BLaER1 treated with 17β-estradiol and CSF1 and Interleukin-3, amounts not matched to agents 10 nM and 100 nM (cell line): ENCODE data around the gene BIVM.

Experiments used
- H3K27ac ChIP-seq, 11 experiments: shearing (Covaris generic); formaldehyde crosslinking; 2 replicates each; pipeline ENCODE4 v1.8.1; 2022
- H3K27me3 ChIP-seq, 11 experiments: shearing (Covaris generic); formaldehyde crosslinking; 2 replicates each; pipeline ENCODE4 v1.8.1; 2022
- H3K36me3 ChIP-seq, 11 experiments: shearing (Covaris generic); formaldehyde crosslinking; 2 replicates each; pipeline ENCODE4 v1.8.1; 2022
- H3K4me1 ChIP-seq, 10 experiments: shearing (Covaris generic); formaldehyde crosslinking; 2 replicates each; pipeline ENCODE4 v1.8.1; 2022
- H3K4me2 ChIP-seq, 11 experiments: shearing (Covaris generic); formaldehyde crosslinking; 2 replicates each; pipeline ENCODE4 v1.8.1; 2022
- H3K4me3 ChIP-seq, 10 experiments: shearing (Covaris generic); formaldehyde crosslinking; 2 replicates each; pipeline ENCODE4 v1.8.1; 2022
- H3K9ac ChIP-seq, 11 experiments: shearing (Covaris generic); formaldehyde crosslinking; 2 replicates each; pipeline ENCODE4 v1.8.1; 2022
- H3K9me3 ChIP-seq, 11 experiments: shearing (Covaris generic); formaldehyde crosslinking; replicated peaks in 1 of 11; 2 replicates each; pipeline ENCODE4 v1.8.1; 2022
- H4K20me1 ChIP-seq, 11 experiments: shearing (Covaris generic); formaldehyde crosslinking; 2 replicates each; pipeline ENCODE4 v1.8.1; 2022
- Cebpa-rat ChIP-seq, 11 experiments: shearing (Covaris generic); IDR thresholded peaks; 2 replicates each; pipeline ENCODE4 v1.8.1; 2022

Gene BIVM

DNA sequence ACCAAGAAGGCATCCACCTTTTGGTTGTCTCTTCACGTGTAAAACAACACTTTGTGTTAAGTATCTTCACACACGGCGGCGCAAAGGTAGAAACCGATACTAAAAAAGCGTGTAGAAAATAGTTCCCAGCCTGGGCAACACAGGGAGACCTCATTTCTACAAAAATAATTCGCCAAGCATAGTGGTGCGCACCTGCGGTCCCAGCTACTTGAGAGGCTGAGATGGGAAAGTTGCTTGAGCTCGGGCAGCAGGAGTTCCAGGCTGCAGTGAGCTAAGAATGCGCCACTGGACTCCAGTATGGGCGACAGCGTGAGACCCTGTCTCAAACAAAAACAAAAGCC lies 46.3 kb downstream of the BIVM start:
- H3K4me3 ChIP-seq: peak overlapping the region; percentile 81 to 99 (median 95)
- peak overlapping the region; percentile 91 to 99 (median 96) for H3K9ac ChIP-seq
- H3K9me3 ChIP-seq: no peaks in the 10 kb centered on the region
- peaks cover 17 to 36% (median 31%) of the 10 kb centered on the region in 10 experiments for H3K4me1 ChIP-seq
- H3K27me3 ChIP-seq: no peaks in the 10 kb centered on the region
- peaks cover 4 to 27% (median 11%) of the 10 kb centered on the region in 11 experiments; a peak in 16 of 22 replicates for H4K20me1 ChIP-seq
- peak overlapping the region; percentile 87 to 99 (median 96) for H3K27ac ChIP-seq
- H3K4me2 ChIP-seq: peak overlapping the region; percentile 75 to 94 (median 84)
- TF ChIP-seq Cebpa-rat (IDR thresholded peaks at IDR 0.05): no peak
- H3K36me3 ChIP-seq: peaks cover 0 to 12% (median 6%) of the 10 kb centered on the region in 11 experiments; a peak in 6 of 22 replicates

DNA sequence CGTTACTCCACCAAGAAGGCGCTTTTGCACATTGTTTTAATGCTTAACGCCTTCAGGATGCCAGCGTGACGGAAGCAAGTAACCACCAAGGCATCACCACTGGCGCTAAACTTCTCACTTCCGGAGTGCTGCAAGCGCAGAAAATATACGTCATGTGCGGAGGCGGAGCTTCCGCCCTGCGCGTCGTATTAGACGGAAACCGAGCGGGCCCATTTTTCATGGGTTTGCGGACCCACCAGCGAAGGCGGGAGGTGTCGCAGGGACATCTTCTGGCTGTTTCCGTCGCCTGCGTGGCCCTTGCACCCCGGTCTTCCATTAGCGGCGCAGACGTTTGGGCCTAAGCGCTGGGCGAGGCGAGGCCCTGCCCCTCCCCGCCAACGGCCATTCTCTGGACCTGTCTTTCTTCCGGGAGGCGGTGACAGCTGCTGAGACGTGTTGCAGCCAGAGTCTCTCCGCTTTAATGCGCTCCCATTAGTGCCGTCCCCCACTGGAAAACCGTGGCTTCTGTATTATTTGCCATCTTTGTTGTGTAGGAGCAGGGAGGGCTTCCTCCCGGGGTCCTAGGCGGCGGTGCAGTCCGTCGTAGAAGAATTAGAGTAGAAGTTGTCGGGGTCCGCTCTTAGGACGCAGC lies 46.8 kb downstream of the BIVM start, which contains the start of gene ERCC5:
Gene ERCC5, plus strand, starts transcription at position 403 of the 631 bp plus-strand sequence. CDS start 235 bp downstream, outside the sequence.
- H3K9ac ChIP-seq: peak within 1 kb of the TSS; percentile 91 to 99 (median 96)
- peaks cover 0 to 12% (median 7%) of the 10 kb centered on the region in 11 experiments; a peak in 6 of 22 replicates for H3K36me3 ChIP-seq
- no peaks in the 10 kb centered on the region for H3K9me3 ChIP-seq
- peaks cover 7 to 32% (median 16%) of the 10 kb centered on the region in 11 experiments; a peak in 16 of 22 replicates for H4K20me1 ChIP-seq
- H3K4me1 ChIP-seq: peaks cover 20 to 41% (median 36%) of the 10 kb centered on the region in 10 experiments
- no peaks in the 10 kb centered on the region for H3K27me3 ChIP-seq
- H3K4me2 ChIP-seq: peak within 1 kb of the TSS; percentile 87 to 95 (median 89)
- TF ChIP-seq Cebpa-rat (IDR thresholded peaks at IDR 0.05): no peak
- peak within 1 kb of the TSS; percentile 87 to 99 (median 96) for H3K27ac ChIP-seq
- H3K4me3 ChIP-seq: peak within 1 kb of the TSS; percentile 81 to 99 (median 95)

DNA sequence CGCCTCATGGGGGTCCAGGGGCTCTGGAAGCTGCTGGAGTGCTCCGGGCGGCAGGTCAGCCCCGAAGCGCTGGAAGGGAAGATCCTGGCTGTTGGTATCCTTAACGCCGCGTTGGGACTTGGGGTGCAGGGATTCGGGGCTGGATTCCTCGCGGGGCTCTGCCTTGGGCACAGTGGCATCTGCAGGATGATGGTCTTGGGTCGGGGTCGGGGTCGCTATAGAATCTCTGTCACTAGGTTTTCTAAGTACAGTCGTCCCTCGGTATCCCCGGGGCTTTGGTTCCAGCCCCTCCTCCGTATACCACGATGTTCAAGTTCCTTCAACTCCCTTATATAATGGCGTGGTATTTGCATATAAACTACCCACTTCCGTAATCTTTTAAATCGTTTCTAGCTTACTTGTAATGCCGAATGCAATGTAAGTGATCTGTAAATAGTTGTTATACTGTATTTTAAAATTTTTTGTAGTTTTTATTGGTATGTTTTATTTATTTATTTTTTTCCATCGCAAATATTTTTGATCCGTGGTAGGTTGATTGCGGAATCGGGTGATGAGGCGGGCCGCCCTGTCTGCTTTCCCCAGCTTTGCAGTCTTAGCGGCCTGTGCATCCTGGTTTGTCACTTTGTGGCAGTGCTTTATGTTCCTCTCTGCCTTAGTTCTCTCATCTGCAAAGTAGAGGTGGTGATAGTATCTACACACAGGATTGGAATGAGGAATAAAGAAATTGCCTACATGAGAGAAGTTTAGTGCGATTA lies 47.5 kb downstream of the BIVM start:
- Histone ChIP-seq H3K4me1 (peaks cover 20 to 41% (median 36%) of the 10 kb centered on the region in 10 experiments), H3K27ac (peak overlapping the region; percentile 87 to 99 (median 96)), H3K27me3 (no peaks in the 10 kb centered on the region), H3K9me3 (no peaks in the 10 kb centered on the region), H3K9ac (peak overlapping the region; percentile 91 to 99 (median 96)), H3K36me3 (peaks cover 0 to 12% (median 7%) of the 10 kb centered on the region in 11 experiments; a peak in 6 of 22 replicates), H4K20me1 (peaks cover 8 to 39% (median 16%) of the 10 kb centered on the region in 11 experiments; a peak in 16 of 22 replicates), H3K4me3 (peak overlapping the region; percentile 81 to 99 (median 95)), H3K4me2 (peak overlapping the region; percentile 81 to 95 (median 89))
- 0 out of 22 replicates have a peak, but pooled peaks of 3 of the 11 experiments have one; percentile 7 to 25 (median 24) for TF ChIP-seq Cebpa-rat (IDR thresholded peaks at IDR 0.05)

DNA sequence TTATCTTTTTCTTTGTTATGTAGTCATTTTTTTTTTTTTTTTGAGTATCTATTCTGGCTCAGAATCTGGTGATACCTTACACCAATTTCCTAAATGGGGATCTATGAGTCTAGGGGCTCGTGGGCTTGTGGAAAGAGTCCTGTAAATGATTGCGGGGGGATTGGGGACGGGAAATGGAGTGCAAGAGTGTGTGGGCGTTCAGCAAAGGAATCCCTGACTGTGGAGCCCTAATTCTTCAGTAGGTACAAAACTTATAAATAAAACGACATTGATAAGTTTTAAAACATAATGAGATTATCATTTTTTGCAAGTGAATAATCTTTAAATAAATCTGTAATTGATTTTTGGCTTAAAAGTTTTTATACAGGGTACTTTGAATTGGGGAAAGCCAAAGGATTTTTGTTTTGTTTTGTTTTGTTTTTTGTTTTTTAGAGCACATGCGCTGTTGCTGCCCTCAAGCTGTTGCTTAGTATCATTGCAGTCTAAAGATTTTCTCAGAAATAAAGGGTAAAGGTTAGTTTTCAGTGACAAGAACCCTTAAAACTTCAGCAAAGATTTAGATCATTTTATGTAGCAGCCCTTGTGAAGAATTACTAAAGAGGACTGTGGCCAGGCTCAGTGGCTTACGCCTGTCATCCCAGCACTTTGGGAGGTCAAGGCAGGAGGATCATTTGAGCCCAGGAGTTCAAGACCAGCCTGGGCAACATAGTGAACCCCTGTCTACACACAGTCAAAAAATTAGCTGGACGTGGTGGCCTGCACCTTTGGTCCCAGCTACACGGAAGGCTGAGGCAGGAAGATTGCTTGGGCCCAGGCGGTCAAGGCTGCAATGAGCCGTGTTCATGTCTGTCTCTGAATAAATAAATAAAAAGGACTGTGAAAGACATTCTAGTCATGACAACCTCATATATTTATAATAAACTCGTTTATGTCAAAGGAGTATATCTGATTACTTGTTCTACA lies 48.6 kb downstream of the BIVM start:
- Histone ChIP-seq H3K4me1 (peaks cover 20 to 42% (median 36%) of the 10 kb centered on the region in 10 experiments), H3K9ac (peak overlapping the region; percentile 91 to 99 (median 96)), H3K36me3 (peaks cover 3 to 19% (median 12%) of the 10 kb centered on the region in 11 experiments; a peak in 18 of 22 replicates), H3K27ac (peak overlapping the region; percentile 87 to 99 (median 96)), H3K27me3 (no peaks in the 10 kb centered on the region), H3K4me2 (peak overlapping the region; percentile 81 to 95 (median 89)), H3K9me3 (no peaks in the 10 kb centered on the region), H4K20me1 (peaks cover 8 to 48% (median 16%) of the 10 kb centered on the region in 11 experiments; a peak in 16 of 22 replicates), H3K4me3 (peak overlapping the region; percentile 81 to 99 (median 95))
- no peak for TF ChIP-seq Cebpa-rat (IDR thresholded peaks at IDR 0.05)

DNA sequence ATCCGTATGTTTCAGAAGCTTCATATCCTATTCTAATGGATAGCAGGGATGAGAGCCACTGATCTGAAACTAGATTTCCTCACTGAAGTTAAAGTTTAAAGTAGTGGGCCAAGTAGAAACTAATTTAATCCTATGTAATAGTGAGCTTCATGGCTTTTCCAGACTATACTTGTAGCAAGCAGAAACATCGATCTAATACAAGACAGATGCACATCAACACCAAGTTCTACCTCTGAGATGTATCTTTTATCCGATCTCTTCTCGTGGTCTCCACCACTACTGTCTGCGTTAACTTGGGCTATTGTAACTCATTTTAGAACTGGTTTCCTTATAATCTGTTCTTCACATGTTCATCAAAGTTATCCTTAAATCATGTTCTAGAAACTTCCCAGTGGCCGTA lies 50.0 kb downstream of the BIVM start:
- H3K27me3 ChIP-seq: no peaks in the 10 kb centered on the region
- H3K4me1 ChIP-seq: peaks cover 26 to 56% (median 42%) of the 10 kb centered on the region in 10 experiments
- H3K9me3 ChIP-seq: no peaks in the 10 kb centered on the region
- TF ChIP-seq Cebpa-rat (IDR thresholded peaks at IDR 0.05): no peak
- no peak overlapping the region for H3K27ac ChIP-seq
- H3K36me3 ChIP-seq: peaks cover 4 to 33% (median 24%) of the 10 kb centered on the region in 11 experiments; a peak in 19 of 22 replicates
- H3K9ac ChIP-seq: peak overlapping the region in 2 of 11 experiments; percentile 11; a peak in 1 of 22 replicates
- H4K20me1 ChIP-seq: peaks cover 8 to 59% (median 16%) of the 10 kb centered on the region in 11 experiments; a peak in 16 of 22 replicates
- no peak overlapping the region for H3K4me3 ChIP-seq
- H3K4me2 ChIP-seq: peak overlapping the region in 3 of 11 experiments; percentile 3 to 7 (median 3); a peak in 3 of 22 replicates

DNA sequence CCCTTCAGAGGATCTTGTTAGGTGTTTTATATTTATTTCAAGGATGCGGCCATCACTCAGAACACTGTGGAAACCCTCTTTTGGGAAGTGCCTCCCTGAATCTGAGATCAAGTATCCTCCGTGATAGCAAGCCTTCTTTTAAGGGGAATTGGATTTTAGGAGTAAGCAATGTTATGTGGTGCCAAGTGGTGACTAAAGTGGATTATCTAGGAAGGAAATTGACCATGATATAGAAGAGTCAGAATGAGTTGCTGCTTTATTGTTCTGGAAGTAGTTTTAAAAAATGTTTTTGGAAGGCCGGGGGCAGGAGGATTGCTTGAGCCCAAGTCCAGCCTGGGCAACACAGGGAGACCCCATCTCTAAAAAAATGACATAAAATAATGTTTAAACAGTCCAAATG lies 53.6 kb downstream of the BIVM start:
- H3K27me3 ChIP-seq: no peaks in the 10 kb centered on the region
- peaks cover 31 to 65% (median 45%) of the 10 kb centered on the region in 10 experiments for H3K4me1 ChIP-seq
- peaks cover 8 to 87% (median 26%) of the 10 kb centered on the region in 11 experiments; a peak in 18 of 22 replicates for H4K20me1 ChIP-seq
- H3K4me2 ChIP-seq: no peak overlapping the region
- H3K4me3 ChIP-seq: no peak overlapping the region
- no peak overlapping the region for H3K27ac ChIP-seq
- H3K36me3 ChIP-seq: peaks cover 28 to 69% (median 55%) of the 10 kb centered on the region in 11 experiments
- TF ChIP-seq Cebpa-rat (IDR thresholded peaks at IDR 0.05): no peak
- 0 out of 22 replicates have a peak overlapping the region, but pooled peaks of 1 of the 11 experiments have one; percentile 19 for H3K9ac ChIP-seq
- no peaks in the 10 kb centered on the region for H3K9me3 ChIP-seq

DNA sequence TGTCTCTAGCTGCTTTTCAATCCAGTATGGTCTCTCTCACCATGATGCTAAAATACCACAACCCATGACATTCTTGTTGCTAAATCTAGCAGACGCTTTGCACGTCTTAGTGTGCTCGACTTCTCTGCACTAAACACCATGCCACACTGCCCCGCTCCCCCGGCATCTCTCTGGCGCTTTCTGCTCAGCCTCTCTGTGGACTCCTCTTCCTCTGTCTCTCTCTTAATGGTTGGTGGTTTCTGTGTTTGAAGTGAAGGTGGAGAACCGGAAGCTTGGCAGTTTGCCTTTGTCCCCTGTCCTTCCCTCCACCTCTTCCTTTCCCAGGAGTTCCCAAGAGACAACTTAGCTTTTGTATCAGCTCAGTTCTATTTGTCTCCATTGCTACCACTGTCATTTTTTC lies 55.8 kb downstream of the BIVM start:
- 0 out of 20 replicates have a peak overlapping the region, but pooled peaks of 1 of the 10 experiments have one; percentile 9 for H3K4me3 ChIP-seq
- no peaks in the 10 kb centered on the region for H3K27me3 ChIP-seq
- peak overlapping the region; percentile 48 to 81 (median 72) for H3K4me2 ChIP-seq
- H3K36me3 ChIP-seq: peaks cover 49 to 83% (median 74%) of the 10 kb centered on the region in 11 experiments
- H3K4me1 ChIP-seq: peaks cover 25 to 44% (median 34%) of the 10 kb centered on the region in 10 experiments
- peaks cover 0 to 66% (median 21%) of the 10 kb centered on the region in 11 experiments; a peak in 17 of 22 replicates for H4K20me1 ChIP-seq
- peak overlapping the region in 2 of 11 experiments; percentile 11 to 15; a peak in 2 of 22 replicates for H3K9ac ChIP-seq
- H3K9me3 ChIP-seq: no peaks in the 10 kb centered on the region
- H3K27ac ChIP-seq: peak overlapping the region in 6 of 11 experiments; percentile 7 to 36 (median 24); a peak in 10 of 22 replicates
- TF ChIP-seq Cebpa-rat (IDR thresholded peaks at IDR 0.05): no peak
